ENCODE data around the gene FXYD2.

The FXYD2 gene

DNA sequence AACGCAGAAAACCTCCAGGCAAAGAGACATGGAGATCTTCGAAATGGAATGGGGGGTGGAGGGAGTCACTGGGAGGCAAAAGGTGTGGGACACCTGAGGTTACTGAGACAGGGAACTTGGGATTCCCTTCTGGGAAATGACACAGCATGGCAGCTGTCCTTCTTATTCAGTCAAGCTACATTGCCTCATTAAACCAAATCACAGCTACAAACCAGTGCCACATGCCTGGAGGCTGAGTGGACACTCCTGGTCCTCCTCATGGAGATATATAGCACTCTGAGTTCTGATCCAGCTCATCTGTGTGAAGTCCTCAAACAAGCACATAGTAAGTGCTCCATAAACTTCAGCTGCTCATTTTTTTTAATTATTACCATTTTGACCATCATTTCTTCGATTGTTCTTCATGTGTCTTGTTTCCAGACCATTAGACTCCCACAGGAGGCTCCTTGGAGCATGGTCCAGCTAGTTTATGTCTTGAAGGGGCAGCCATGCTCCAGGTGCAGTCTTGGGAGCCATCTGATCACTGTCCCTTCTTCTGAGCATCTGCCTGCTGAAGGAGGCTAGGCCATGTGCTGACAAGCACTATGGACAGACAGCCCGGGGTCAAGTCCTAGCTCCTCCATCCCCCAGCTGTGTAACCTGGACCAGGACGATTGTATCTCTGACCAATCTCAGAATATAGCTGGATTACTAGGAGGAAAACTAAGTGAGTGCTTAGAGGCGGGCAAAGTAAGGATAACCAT lies 9.7 kb upstream of the FXYD2 start:
- H4K8ac ChIP-seq (ENCODE audit: low read depth, low read length): no peak overlapping the region
- no peak overlapping the region for H2BK5ac ChIP-seq (ENCODE audit: low read length)
- no CpG with 5 or more reads among the region's 6 CpGs for WGBS, 2 donors (ENCODE audit: extremely low coverage in 2 of 2, insufficient read length in 2 of 2, insufficient replicate concordance in 1 of 2)
- H3K27ac ChIP-seq (replicated peaks; ENCODE audit: low read length): no peak overlapping the region
- H2BK15ac ChIP-seq (ENCODE audit: low read length): no peak overlapping the region
- H3K14ac ChIP-seq (ENCODE audit: low read length): no peak overlapping the region
- H3K4me1 ChIP-seq (ENCODE audit: control insufficient read depth in 2 of 2, insufficient read depth in 1 of 2, low read depth in 1 of 2, low read length in 2 of 2): peaks cover 0 to 9% of the 10 kb centered on the region in 2 donors
- no peak overlapping the region for H3K4ac ChIP-seq (ENCODE audit: low read length)
- H2AK5ac ChIP-seq (ENCODE audit: low read depth, low read length): no peak overlapping the region
- H3K18ac ChIP-seq (ENCODE audit: low read length): no peak overlapping the region
- H3K9me3 ChIP-seq (replicated peaks in 1 of 2; ENCODE audit: control insufficient read depth in 2 of 2, insufficient read depth in 1 of 2, low read depth in 1 of 2, low read length in 2 of 2): no peaks in the 10 kb centered on the region
- H3K27me3 ChIP-seq (ENCODE audit: control insufficient read depth in 3 of 3, insufficient read depth in 3 of 3, low read depth in 1 of 3, low read length in 3 of 3): no peaks in the 10 kb centered on the region
- H3K79me1 ChIP-seq (ENCODE audit: low read depth, low read length): no peaks in the 10 kb centered on the region
- H3K9ac ChIP-seq (ENCODE audit: low read depth, low read length, poor library complexity): no peak overlapping the region
- no peak overlapping the region for H2BK120ac ChIP-seq (ENCODE audit: low read depth, low read length)
- no peak for DNase-seq (ENCODE audit: low spot score)
- H3K23ac ChIP-seq (ENCODE audit: low read depth, low read length, poor library complexity): no peak overlapping the region
- H2AFZ ChIP-seq (ENCODE audit: low read length): no peak overlapping the region
- no peak overlapping the region for H3K4me3 ChIP-seq (ENCODE audit: low read length in 2 of 2)
- no peak overlapping the region for H4K91ac ChIP-seq (ENCODE audit: low read depth, low read length, poor library complexity)
- peaks cover 2 to 10% of the 10 kb centered on the region in 2 donors for H3K36me3 ChIP-seq (replicated peaks in 1 of 2; ENCODE audit: control insufficient read depth in 2 of 2, insufficient read depth in 2 of 2, low read length in 2 of 2)
- no peak overlapping the region for H3K4me2 ChIP-seq (ENCODE audit: insufficient read depth, low read length, poor library complexity, severe bottlenecking)
- no peak overlapping the region for H2BK12ac ChIP-seq (ENCODE audit: low read length)

DNA sequence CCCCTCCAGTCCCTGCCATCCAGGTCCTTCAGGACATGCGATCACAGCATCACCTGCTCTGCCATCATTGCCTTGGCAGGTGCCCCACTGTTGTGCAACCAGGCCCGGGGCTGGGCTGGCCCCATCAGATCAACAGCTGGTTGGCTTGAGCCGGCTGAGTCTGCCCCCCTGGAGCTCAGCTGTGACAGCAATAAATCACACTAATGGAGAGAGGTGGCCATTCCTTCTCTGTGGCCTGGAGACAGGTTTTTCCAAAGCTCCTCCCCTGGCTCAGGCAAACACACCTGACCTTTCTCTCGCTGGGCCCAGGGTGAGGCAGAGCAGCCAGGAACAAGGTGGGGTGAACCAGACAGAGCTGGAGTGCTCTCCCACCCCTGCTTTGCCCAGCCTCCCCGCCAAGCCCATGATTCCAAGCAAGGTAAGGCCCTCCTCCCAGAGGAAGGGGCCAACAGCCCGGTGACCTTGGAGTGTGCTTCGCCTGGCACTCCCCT lies 8.9 kb upstream of the FXYD2 start:
- Histone ChIP-seq H3K27me3 (ENCODE audit: control insufficient read depth in 3 of 3, insufficient read depth in 3 of 3, low read depth in 1 of 3, low read length in 3 of 3) (peaks cover 0 to under 1% (median 0%) of the 10 kb centered on the region in 3 experiments), H3K36me3 (replicated peaks in 1 of 2; ENCODE audit: control insufficient read depth in 2 of 2, insufficient read depth in 2 of 2, low read length in 2 of 2) (peaks cover 0 to 8% of the 10 kb centered on the region in 2 donors), H3K9ac (ENCODE audit: low read depth, low read length, poor library complexity) (no peak overlapping the region), H3K79me1 (ENCODE audit: low read depth, low read length) (no peaks in the 10 kb centered on the region), H3K4me3 (ENCODE audit: low read length in 2 of 2) (no peak overlapping the region), H4K91ac (ENCODE audit: low read depth, low read length, poor library complexity) (no peak overlapping the region), H3K4me2 (ENCODE audit: insufficient read depth, low read length, poor library complexity, severe bottlenecking) (no peak overlapping the region), H3K4ac (ENCODE audit: low read length) (no peak overlapping the region), H2BK5ac (ENCODE audit: low read length) (no peak overlapping the region), H3K9me3 (replicated peaks in 1 of 2; ENCODE audit: control insufficient read depth in 2 of 2, insufficient read depth in 1 of 2, low read depth in 1 of 2, low read length in 2 of 2) (no peaks in the 10 kb centered on the region), H2BK120ac (ENCODE audit: low read depth, low read length) (no peak overlapping the region), H4K8ac (ENCODE audit: low read depth, low read length) (no peak overlapping the region), H2BK12ac (ENCODE audit: low read length) (no peak overlapping the region), H3K18ac (ENCODE audit: low read length) (peak overlapping the region; percentile 49), H2BK15ac (ENCODE audit: low read length) (no peak overlapping the region), H2AK5ac (ENCODE audit: low read depth, low read length) (no peak overlapping the region), H3K27ac (replicated peaks; ENCODE audit: low read length) (no peak overlapping the region), H2AFZ (ENCODE audit: low read length) (no peak overlapping the region), H3K4me1 (ENCODE audit: control insufficient read depth in 2 of 2, insufficient read depth in 1 of 2, low read depth in 1 of 2, low read length in 2 of 2) (peaks cover 0 to 13% of the 10 kb centered on the region in 2 donors), H3K23ac (ENCODE audit: low read depth, low read length, poor library complexity) (no peak overlapping the region), H3K14ac (ENCODE audit: low read length) (peak overlapping the region; percentile 43)
- no peak for DNase-seq (ENCODE audit: low spot score)
- WGBS, 2 donors (ENCODE audit: extremely low coverage in 2 of 2, insufficient read length in 2 of 2, insufficient replicate concordance in 1 of 2): no CpG with 5 or more reads among the region's 7 CpGs

DNA sequence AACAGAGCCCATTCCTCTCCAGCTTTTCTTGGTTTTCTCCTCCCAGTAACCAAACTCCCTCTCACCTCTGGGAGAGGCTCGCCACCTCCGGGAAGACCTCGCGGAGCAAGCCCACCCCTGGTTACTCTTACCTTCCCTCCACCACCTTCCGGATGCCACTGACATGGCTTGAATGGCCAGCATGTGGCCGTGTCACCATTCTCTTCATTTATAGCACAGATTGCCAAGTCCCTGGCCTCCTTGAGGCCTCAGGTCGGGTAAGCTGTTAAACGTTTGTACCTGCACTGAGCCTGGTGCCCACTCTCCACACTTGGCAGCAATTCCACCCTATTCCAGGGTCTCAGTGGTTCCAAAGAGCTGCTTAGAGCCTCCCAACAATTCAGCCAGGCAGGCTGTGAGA lies 8.0 kb upstream of the FXYD2 start:
- Histone ChIP-seq H3K36me3 (replicated peaks in 1 of 2; ENCODE audit: control insufficient read depth in 2 of 2, insufficient read depth in 2 of 2, low read length in 2 of 2) (peaks cover 0 to 4% of the 10 kb centered on the region in 2 donors), H3K4ac (ENCODE audit: low read length) (no peak overlapping the region), H2BK15ac (ENCODE audit: low read length) (no peak overlapping the region), H2BK120ac (ENCODE audit: low read depth, low read length) (no peak overlapping the region), H3K79me1 (ENCODE audit: low read depth, low read length) (no peaks in the 10 kb centered on the region), H2BK12ac (ENCODE audit: low read length) (no peak overlapping the region), H4K8ac (ENCODE audit: low read depth, low read length) (no peak overlapping the region), H2AK5ac (ENCODE audit: low read depth, low read length) (no peak overlapping the region), H3K14ac (ENCODE audit: low read length) (no peak overlapping the region), H3K18ac (ENCODE audit: low read length) (no peak overlapping the region), H4K91ac (ENCODE audit: low read depth, low read length, poor library complexity) (no peak overlapping the region), H2AFZ (ENCODE audit: low read length) (no peak overlapping the region), H3K4me1 (ENCODE audit: control insufficient read depth in 2 of 2, insufficient read depth in 1 of 2, low read depth in 1 of 2, low read length in 2 of 2) (peaks cover 0 to 13% of the 10 kb centered on the region in 2 donors), H3K4me3 (ENCODE audit: low read length in 2 of 2) (no peak overlapping the region), H3K9ac (ENCODE audit: low read depth, low read length, poor library complexity) (no peak overlapping the region), H3K27ac (replicated peaks; ENCODE audit: low read length) (no peak overlapping the region), H3K4me2 (ENCODE audit: insufficient read depth, low read length, poor library complexity, severe bottlenecking) (no peak overlapping the region), H2BK5ac (ENCODE audit: low read length) (no peak overlapping the region), H3K23ac (ENCODE audit: low read depth, low read length, poor library complexity) (no peak overlapping the region), H3K27me3 (ENCODE audit: control insufficient read depth in 3 of 3, insufficient read depth in 3 of 3, low read depth in 1 of 3, low read length in 3 of 3) (peaks cover 0 to 6% (median 0%) of the 10 kb centered on the region in 3 experiments), H3K9me3 (replicated peaks in 1 of 2; ENCODE audit: control insufficient read depth in 2 of 2, insufficient read depth in 1 of 2, low read depth in 1 of 2, low read length in 2 of 2) (no peaks in the 10 kb centered on the region)
- no CpG with 5 or more reads among the region's 8 CpGs for WGBS, 2 donors (ENCODE audit: extremely low coverage in 2 of 2, insufficient read length in 2 of 2, insufficient replicate concordance in 1 of 2)
- DNase-seq (ENCODE audit: low spot score): no peak

DNA sequence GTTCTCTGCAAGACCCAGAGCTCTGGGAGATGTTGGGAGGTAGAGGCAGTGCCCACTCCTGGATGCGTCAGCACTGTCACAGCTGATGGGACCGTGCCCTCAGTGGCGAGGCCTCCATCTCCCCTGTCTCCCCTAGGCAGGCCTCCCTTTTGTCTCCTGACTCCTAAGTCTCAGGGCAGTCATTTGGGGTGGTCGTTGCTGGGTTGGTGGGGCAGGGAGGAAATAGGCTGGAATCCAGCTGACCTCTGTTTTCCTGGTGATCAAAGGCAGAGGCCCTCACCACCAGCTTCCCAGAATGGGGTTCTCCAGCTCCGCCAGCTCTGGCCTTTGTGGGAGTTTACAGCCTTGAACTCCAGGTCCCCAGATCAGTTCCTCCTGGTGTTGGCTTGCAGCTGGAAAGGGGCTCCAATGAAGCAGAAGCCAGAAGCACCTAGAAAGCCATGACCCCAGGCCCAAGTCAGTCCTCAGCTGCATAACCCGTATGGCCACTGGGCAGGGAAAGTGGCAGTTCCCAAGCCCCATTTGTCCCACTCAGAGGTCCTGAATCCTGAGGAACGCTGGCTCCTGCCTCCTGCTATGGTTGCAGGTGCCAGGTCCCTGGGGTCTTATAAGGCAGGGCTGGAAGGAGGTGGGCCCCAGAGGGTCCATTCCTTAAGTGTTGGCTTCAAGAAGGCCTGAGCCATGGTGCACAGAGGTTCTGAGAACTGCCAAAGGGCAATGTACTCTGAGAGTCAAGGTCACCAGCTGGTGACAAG lies 7.3 kb upstream of the FXYD2 start:
- Histone ChIP-seq H3K79me1 (ENCODE audit: low read depth, low read length) (no peaks in the 10 kb centered on the region), H3K23ac (ENCODE audit: low read depth, low read length, poor library complexity) (no peak overlapping the region), H3K4ac (ENCODE audit: low read length) (no peak overlapping the region), H3K9me3 (replicated peaks in 1 of 2; ENCODE audit: control insufficient read depth in 2 of 2, insufficient read depth in 1 of 2, low read depth in 1 of 2, low read length in 2 of 2) (no peaks in the 10 kb centered on the region), H2BK15ac (ENCODE audit: low read length) (no peak overlapping the region), H4K91ac (ENCODE audit: low read depth, low read length, poor library complexity) (no peak overlapping the region), H2BK5ac (ENCODE audit: low read length) (no peak overlapping the region), H2BK120ac (ENCODE audit: low read depth, low read length) (no peak overlapping the region), H3K4me2 (ENCODE audit: insufficient read depth, low read length, poor library complexity, severe bottlenecking) (no peak overlapping the region), H3K4me3 (ENCODE audit: low read length in 2 of 2) (no peak overlapping the region), H3K14ac (ENCODE audit: low read length) (no peak overlapping the region), H2BK12ac (ENCODE audit: low read length) (no peak overlapping the region), H3K4me1 (ENCODE audit: control insufficient read depth in 2 of 2, insufficient read depth in 1 of 2, low read depth in 1 of 2, low read length in 2 of 2) (peaks cover 0 to 13% of the 10 kb centered on the region in 2 donors), H2AFZ (ENCODE audit: low read length) (no peak overlapping the region), H3K36me3 (replicated peaks in 1 of 2; ENCODE audit: control insufficient read depth in 2 of 2, insufficient read depth in 2 of 2, low read length in 2 of 2) (peaks cover 0 to 2% of the 10 kb centered on the region in 2 donors), H3K18ac (ENCODE audit: low read length) (peak overlapping the region; percentile 46), H3K27me3 (ENCODE audit: control insufficient read depth in 3 of 3, insufficient read depth in 3 of 3, low read depth in 1 of 3, low read length in 3 of 3) (peaks cover 0 to 6% (median 0%) of the 10 kb centered on the region in 3 experiments), H3K27ac (replicated peaks; ENCODE audit: low read length) (no peak overlapping the region), H4K8ac (ENCODE audit: low read depth, low read length) (no peak overlapping the region), H2AK5ac (ENCODE audit: low read depth, low read length) (no peak overlapping the region), H3K9ac (ENCODE audit: low read depth, low read length, poor library complexity) (no peak overlapping the region)
- no peak for DNase-seq (ENCODE audit: low spot score)
- no CpG with 5 or more reads among the region's 7 CpGs for WGBS, 2 donors (ENCODE audit: extremely low coverage in 2 of 2, insufficient read length in 2 of 2, insufficient replicate concordance in 1 of 2)
